Measurements from ENCODE around the gene RFX3.

DNA sequence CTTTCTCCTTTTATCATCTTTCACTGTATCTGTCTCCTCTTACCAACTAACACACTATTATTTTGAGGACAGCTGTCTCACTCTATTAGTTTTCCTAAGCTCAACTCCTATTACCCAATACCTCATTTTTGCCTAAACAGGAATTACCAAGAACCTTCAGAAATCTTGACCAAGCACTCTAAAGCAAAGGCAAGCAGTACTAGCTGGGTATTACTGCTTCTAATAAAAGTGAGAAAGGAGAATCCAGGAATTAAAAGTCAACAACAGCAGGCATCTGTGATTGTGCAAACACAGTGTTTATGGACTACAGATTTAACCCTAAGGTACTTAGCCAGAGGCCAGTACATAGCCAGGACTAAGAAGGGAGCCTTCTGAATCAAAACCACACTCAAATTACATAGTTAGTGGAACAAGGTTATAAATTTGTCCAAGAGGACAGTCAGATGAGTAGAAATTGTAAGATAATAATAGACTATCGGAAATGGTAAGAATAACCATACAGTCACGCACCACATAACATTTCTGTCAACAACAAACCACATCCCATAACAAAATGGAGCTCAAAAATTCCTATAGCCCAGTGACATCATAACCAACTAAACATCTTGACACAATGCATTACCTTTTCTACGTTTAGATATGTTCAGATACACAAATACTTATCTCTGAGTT, 8.3 kb downstream of the RFX3 start:
- TF ChIP-seq, protein P1, sequence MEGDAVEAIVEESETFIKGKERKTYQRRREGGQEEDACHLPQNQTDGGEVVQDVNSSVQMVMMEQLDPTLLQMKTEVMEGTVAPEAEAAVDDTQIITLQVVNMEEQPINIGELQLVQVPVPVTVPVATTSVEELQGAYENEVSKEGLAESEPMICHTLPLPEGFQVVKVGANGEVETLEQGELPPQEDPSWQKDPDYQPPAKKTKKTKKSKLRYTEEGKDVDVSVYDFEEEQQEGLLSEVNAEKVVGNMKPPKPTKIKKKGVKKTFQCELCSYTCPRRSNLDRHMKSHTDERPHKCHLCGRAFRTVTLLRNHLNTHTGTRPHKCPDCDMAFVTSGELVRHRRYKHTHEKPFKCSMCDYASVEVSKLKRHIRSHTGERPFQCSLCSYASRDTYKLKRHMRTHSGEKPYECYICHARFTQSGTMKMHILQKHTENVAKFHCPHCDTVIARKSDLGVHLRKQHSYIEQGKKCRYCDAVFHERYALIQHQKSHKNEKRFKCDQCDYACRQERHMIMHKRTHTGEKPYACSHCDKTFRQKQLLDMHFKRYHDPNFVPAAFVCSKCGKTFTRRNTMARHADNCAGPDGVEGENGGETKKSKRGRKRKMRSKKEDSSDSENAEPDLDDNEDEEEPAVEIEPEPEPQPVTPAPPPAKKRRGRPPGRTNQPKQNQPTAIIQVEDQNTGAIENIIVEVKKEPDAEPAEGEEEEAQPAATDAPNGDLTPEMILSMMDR (IDR thresholded peaks at IDR 0.05), result no peak
- TF ChIP-seq POLR2A (IDR thresholded peaks at IDR 0.05), result no peak

Measured in body of pancreas (tissue), 4 donors.